Bone marrow (tissue), 2 donors: ENCODE measurements around the gene ARHGAP9.
A peak's percentile ranks its signal among the peaks of the same experiment; 100 is the strongest.
"Not testable (repeated sequence)": the region's sequence is repeated elsewhere in the genome, so short reads cannot be mapped to it uniquely, and the experiment has no call there.

Experiments used
- DNase-seq, 2 donors: peaks; one replicate each; lab custom pipeline; 2025; lab: John Stamatoyannopoulos, UW

ARHGAP9 gene

GRCh38 chr12:57434517-57435223 is 45.0 kb downstream of the ARHGAP9 start, which contains the start of gene INHBC:
Gene INHBC, plus strand, starts transcription at chr12:57434784. Its CDS starts 103 bp downstream, at chr12:57434887.
- DNase-seq: no peak

GRCh38 chr12:57433370-57433769 is 46.3 kb downstream of the ARHGAP9 start:
- DNase-seq: no peak

GRCh38 chr12:57431654-57432188 is 47.9 kb downstream of the ARHGAP9 start:
- DNase-seq: no peak

- peak; percentile 90 to 98 for DNase-seq
Measured at GRCh38 chr12:57430931-57431566, 48.6 kb downstream of the ARHGAP9 start, which contains the start of gene R3HDM2. Gene R3HDM2, minus strand, starts transcription at chr12:57431043. Its CDS starts 120,615 bp downstream, at chr12:57310428.

- peak; percentile 51 to 61 for DNase-seq
Measured at GRCh38 chr12:57430112-57430930, 49.3 kb downstream of the ARHGAP9 start.

- no peak for DNase-seq
Measured at GRCh38 chr12:57429473-57430111, 50.1 kb downstream of the ARHGAP9 start.

GRCh38 chr12:57428965-57429364 is 50.7 kb downstream of the ARHGAP9 start:
- DNase-seq: no peak

- not testable (repeated sequence) for DNase-seq
Measured at GRCh38 chr12:57426948-57427347, 52.7 kb downstream of the ARHGAP9 start.
